NT2/D1 (cell line): ENCODE measurements around the gene OR10C1.

ENCODE experiments used
- SUZ12 ChIP-seq: IDR thresholded peaks from 2 replicates; pipeline ENCODE4 v1.6.1; 2011; ENCODE audit not compliant: insufficient read length, insufficient read depth; ENCODE audit errors: extremely low read depth
- YY1 ChIP-seq: IDR thresholded peaks from 2 replicates; pipeline ENCODE4 v1.6.1; 2011; ENCODE audit not compliant: insufficient read length, insufficient read depth
- ZNF274 ChIP-seq: IDR thresholded peaks from 2 replicates; pipeline ENCODE4 v1.6.1; 2011; ENCODE audit warnings: mild to moderate bottlenecking, low read depth, low read length

GRCh38 chr6:29439006-29439405 lies at the start of gene OR10C1:
- TF ChIP-seq ZNF274 (no peak), YY1 (no peak), SUZ12 (no peak)
